ENCODE measurements around the gene UBTF. TPM values are rescaled to one million over a fixed set of nuclear protein-coding genes. Genes with fewer than 3 reads are reported as not detected.

The UBTF gene
- total RNA-seq, 2 experiments from 2014 or later = 148 to 158 TPM

GRCh38 chr17:44176257-44176656, 43.2 kb downstream of the UBTF start:
- no peak overlapping the region for H3K4me3 Mint-ChIP-seq
- ATAC-seq (ENCODE audit: poor library complexity) (no peak), DNase-seq (no peak)
- TF ChIP-seq, protein P1, sequence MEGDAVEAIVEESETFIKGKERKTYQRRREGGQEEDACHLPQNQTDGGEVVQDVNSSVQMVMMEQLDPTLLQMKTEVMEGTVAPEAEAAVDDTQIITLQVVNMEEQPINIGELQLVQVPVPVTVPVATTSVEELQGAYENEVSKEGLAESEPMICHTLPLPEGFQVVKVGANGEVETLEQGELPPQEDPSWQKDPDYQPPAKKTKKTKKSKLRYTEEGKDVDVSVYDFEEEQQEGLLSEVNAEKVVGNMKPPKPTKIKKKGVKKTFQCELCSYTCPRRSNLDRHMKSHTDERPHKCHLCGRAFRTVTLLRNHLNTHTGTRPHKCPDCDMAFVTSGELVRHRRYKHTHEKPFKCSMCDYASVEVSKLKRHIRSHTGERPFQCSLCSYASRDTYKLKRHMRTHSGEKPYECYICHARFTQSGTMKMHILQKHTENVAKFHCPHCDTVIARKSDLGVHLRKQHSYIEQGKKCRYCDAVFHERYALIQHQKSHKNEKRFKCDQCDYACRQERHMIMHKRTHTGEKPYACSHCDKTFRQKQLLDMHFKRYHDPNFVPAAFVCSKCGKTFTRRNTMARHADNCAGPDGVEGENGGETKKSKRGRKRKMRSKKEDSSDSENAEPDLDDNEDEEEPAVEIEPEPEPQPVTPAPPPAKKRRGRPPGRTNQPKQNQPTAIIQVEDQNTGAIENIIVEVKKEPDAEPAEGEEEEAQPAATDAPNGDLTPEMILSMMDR (IDR thresholded peaks at IDR 0.05) = no peak
- H3K27me3 Mint-ChIP-seq = no peaks in the 10 kb centered on the region
- POLR2A ChIA-PET = interaction anchor here (0.6 kb wide), 1 partner anchor 187 kb away, joined by 3 read pairs; no protein-coding TSS in a partner anchor
- no peaks in the 10 kb centered on the region for H3K9me3 Mint-ChIP-seq
- H3K4me1 ChIP-seq (ENCODE audit: insufficient read depth, low read length) = no peaks in the 10 kb centered on the region
- peaks cover 28% of the 10 kb centered on the region for H3K36me3 Mint-ChIP-seq (ENCODE audit: low read depth)
- CTCF ChIA-PET = no interaction called here
- H3K9me3 ChIP-seq (ENCODE audit: control insufficient read depth in 1 of 2, insufficient read depth in 1 of 2, low read length in 2 of 2) = no peaks in the 10 kb centered on the region
- H3K27ac Mint-ChIP-seq = no peak overlapping the region
- peaks cover 19% of the 10 kb centered on the region for H3K36me3 ChIP-seq (ENCODE audit: insufficient read depth, low read length)
- no peaks in the 10 kb centered on the region for H3K27me3 ChIP-seq (ENCODE audit: control insufficient read depth in 1 of 2, insufficient read depth in 2 of 2, low read length in 2 of 2)
- H3K4me1 Mint-ChIP-seq (ENCODE audit: low read depth) = no peaks in the 10 kb centered on the region
- H3K27ac ChIP-seq (ENCODE audit: low read depth in 1 of 2, low read length in 2 of 2) = no peak overlapping the region
- intact Hi-C loops (cut with DNase I, micrococcal nuclease) = no loop called here
- no peak overlapping the region for H3K4me3 ChIP-seq (ENCODE audit: low read length)

GRCh38 chr17:44174427-44174826, 45.0 kb downstream of the UBTF start:
- Mint-ChIP-seq H3K27me3 (no peaks in the 10 kb centered on the region), H3K36me3 (ENCODE audit: low read depth) (peaks cover 28% of the 10 kb centered on the region), H3K4me3 (no peak overlapping the region), H3K4me1 (ENCODE audit: low read depth) (no peaks in the 10 kb centered on the region), H3K27ac (no peak overlapping the region), H3K9me3 (no peaks in the 10 kb centered on the region)
- ATAC-seq (ENCODE audit: poor library complexity) = no peak
- no peak for DNase-seq
- H3K27ac ChIP-seq (ENCODE audit: low read depth in 1 of 2, low read length in 2 of 2) = no peak overlapping the region
- H3K4me3 ChIP-seq (ENCODE audit: low read length) = no peak overlapping the region
- H3K9me3 ChIP-seq (ENCODE audit: control insufficient read depth in 1 of 2, insufficient read depth in 1 of 2, low read length in 2 of 2) = no peaks in the 10 kb centered on the region
- no peaks in the 10 kb centered on the region for H3K27me3 ChIP-seq (ENCODE audit: control insufficient read depth in 1 of 2, insufficient read depth in 2 of 2, low read length in 2 of 2)
- H3K36me3 ChIP-seq (ENCODE audit: insufficient read depth, low read length) = peaks cover 19% of the 10 kb centered on the region
- POLR2A ChIA-PET = no interaction called here
- H3K4me1 ChIP-seq (ENCODE audit: insufficient read depth, low read length) = no peaks in the 10 kb centered on the region
- TF ChIP-seq, protein P1 (IDR thresholded peaks at IDR 0.05) = no peak
- CTCF ChIA-PET = no interaction called here
- intact Hi-C loops (cut with DNase I, micrococcal nuclease) = loop anchor here in 1 of 2 experiments (2.0 kb wide), 1 partner anchor 230 kb away; no protein-coding TSS in a partner anchor

DNA sequence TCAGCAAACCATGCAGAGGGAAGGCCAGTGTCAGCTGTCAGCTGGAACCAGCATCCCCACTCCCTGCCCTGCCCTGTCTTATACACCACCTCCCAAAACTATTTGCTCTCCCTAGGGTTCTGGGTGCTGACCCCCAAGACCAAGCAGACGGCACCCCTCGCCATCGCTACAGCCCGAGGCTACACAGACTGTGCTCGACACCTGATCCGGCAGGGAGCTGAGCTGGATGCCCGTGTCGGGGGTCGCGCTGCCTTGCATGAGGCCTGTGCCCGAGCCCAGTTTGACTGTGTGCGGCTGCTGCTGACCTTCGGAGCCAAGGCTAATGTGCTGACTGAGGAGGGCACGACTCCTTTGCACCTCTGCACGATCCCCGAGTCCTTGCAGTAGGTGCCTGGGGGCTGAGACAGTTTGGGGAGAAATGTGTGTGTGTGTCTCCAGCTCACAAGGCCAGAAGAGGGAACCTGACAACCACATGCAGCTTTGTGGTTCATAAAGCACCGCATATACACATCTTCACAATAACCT, 47.5 kb downstream of the UBTF start:
- ATAC-seq (ENCODE audit: poor library complexity) (no peak), DNase-seq (no peak)
- Histone ChIP-seq H3K4me1 (ENCODE audit: insufficient read depth, low read length) (peaks cover 7% of the 10 kb centered on the region), H3K27ac (ENCODE audit: low read depth in 1 of 2, low read length in 2 of 2) (no peak overlapping the region), H3K36me3 (ENCODE audit: insufficient read depth, low read length) (peaks cover 6% of the 10 kb centered on the region), H3K9me3 (ENCODE audit: control insufficient read depth in 1 of 2, insufficient read depth in 1 of 2, low read length in 2 of 2) (no peaks in the 10 kb centered on the region), H3K27me3 (ENCODE audit: control insufficient read depth in 1 of 2, insufficient read depth in 2 of 2, low read length in 2 of 2) (no peaks in the 10 kb centered on the region), H3K4me3 (ENCODE audit: low read length) (no peak overlapping the region)
- TF ChIP-seq, protein P1 (IDR thresholded peaks at IDR 0.05) = no peak
- Mint-ChIP-seq H3K36me3 (ENCODE audit: low read depth) (peaks cover 9% of the 10 kb centered on the region), H3K27ac (no peak overlapping the region), H3K4me3 (no peak overlapping the region), H3K9me3 (no peaks in the 10 kb centered on the region), H3K4me1 (ENCODE audit: low read depth) (peaks cover 10% of the 10 kb centered on the region), H3K27me3 (no peaks in the 10 kb centered on the region)
- POLR2A ChIA-PET = interaction anchor here (1.8 kb wide), 1 partner anchor 14 kb away, joined by 6 read pairs; the partner anchor contains the start of gene TMUB2
- CTCF ChIA-PET = interaction anchor here (1.1 kb wide), 1 partner anchor 38 kb away, joined by 3 read pairs; no protein-coding TSS in a partner anchor
- intact Hi-C loops (cut with DNase I, micrococcal nuclease) = no loop called here

Measured in CD4-positive, alpha-beta T cell (primary cell).